ENCODE data around the gene NAMPT.
"Not testable (repeated sequence)": the region's sequence is repeated elsewhere in the genome, so short reads cannot be mapped to it uniquely, and the experiment has no call there.

The NAMPT gene

GRCh38 chr7:106298631-106299030 is 13.8 kb upstream of the NAMPT start:
- DNase-seq: not testable (repeated sequence)

DNA sequence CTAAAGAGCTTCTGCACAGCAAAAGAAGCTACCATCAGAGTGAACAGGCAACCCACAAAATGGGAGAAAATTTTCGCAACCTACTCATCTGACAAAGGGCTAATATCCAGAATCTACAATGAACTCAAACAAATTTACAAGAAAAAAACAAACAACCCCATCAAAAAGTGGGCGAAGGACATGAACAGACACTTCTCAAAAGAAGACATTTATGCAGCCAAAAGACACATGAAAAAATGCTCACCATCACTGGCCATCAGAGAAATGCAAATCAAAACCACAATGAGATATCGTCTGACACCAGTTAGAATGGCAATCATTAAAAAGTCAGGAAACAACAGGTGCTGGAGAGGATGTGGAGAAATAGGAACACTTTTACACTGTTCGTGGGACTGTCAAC is 13.4 kb upstream of the NAMPT start:
- DNase-seq: not testable (repeated sequence)

GRCh38 chr7:106294334-106294733 is 9.6 kb upstream of the NAMPT start:
- DNase-seq: no peak

- DNase-seq: no peak
Measured at GRCh38 chr7:106291247-106291646, 6.5 kb upstream of the NAMPT start.

DNA sequence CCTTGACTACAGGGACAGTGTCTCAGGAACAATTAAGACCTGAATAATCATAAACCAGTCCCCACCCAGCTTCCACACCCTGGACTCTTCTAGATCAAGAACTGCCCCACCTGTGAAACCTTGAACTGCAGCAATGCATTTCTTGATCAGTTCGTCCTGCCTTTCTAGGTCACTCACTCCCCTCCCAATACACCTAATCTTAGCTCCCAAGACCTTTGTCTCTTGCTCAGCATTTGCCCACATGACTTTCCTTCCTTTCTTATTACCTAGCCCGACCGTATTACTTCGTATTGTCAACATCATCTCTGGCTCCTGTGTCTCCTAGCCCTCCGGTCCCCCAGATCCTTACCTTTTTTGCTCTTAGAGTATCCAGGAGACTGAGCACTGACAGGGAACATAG is 5.5 kb upstream of the NAMPT start:
- no peak for DNase-seq

- DNase-seq: peak; percentile 42
Measured at GRCh38 chr7:106289848-106290247, 5.1 kb upstream of the NAMPT start.

DNA sequence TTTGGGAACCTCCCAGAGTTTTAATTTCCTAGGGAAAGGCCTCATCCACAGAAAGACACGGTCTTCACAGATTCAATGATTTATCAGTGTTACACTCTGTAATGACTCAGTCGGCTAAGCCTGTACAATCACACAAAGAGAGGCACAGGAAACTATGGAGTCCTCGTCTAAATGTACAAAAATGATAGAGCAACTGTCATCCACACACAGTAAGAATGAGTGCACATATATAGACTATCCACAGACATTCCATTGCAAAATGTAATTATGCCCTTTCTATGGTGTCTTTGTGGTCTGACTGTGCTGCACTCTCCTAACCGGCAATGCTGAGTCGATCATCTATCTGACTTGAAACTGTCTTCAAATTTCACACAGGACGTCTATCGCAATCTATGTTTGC is 3.5 kb upstream of the NAMPT start:
- DNase-seq: no peak

DNA sequence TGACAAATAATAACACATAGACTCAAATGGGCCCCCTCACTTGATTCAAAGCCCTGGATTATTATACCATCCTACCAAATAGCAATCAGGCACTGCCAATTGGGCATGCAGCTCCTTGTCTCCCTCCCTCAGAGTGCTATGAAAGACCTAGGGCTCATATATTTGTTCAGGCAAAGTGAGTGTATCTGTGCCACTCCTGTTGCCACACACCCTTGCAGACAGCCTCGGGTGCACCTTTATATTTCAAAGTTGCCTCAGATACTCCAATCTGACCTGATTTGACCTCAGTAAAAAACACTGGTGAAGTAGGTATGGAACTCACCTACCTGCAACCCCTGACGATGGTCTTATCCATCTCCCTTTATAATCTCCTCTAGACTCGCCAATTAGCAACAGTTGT is 3.0 kb upstream of the NAMPT start:
- DNase-seq: no peak

- DNase-seq: peak; percentile 86
Measured at GRCh38 chr7:106285855-106286492, 1.2 kb upstream of the NAMPT start.

DNA sequence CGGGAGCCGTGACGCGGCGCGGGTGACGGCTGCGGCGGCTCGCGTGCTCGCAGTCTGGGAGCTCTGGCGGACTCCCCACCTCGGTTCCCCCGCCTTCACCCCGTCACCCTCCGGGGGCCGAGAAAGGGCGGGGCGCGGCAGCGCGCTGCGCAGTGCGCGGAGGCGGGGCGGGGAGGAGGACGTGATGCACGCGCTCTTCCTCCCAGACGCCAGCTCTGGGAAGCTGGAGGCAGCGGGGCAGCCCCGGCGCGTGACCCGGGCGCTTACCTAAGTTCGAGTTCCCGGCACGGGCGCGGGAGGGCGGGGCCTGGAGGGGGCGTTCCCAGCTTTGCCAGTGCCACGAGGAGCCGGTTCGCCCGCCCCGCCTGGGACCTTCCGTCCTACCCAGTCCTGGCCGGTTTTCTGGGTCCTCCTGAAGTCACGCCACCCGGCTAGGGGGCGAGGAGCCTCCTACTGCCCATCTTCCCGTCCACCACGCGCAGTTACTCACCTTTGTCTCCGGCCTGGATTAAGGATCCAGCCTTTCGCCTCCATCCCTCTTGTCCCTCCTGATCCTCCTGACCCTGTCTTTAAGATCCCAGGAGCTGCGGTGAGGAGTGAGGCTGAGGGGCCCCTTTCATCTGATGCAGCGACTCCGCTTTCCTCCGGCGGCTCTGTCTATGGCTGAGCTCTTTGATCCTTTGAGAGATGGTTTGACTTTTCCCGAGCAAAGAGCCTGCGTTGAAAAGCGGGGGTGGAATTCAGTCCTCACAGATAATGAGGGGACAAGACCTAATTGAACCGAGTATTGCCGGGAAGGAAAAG is 470 bp upstream of the NAMPT start:
- DNase-seq: peak; percentile 100

DNA sequence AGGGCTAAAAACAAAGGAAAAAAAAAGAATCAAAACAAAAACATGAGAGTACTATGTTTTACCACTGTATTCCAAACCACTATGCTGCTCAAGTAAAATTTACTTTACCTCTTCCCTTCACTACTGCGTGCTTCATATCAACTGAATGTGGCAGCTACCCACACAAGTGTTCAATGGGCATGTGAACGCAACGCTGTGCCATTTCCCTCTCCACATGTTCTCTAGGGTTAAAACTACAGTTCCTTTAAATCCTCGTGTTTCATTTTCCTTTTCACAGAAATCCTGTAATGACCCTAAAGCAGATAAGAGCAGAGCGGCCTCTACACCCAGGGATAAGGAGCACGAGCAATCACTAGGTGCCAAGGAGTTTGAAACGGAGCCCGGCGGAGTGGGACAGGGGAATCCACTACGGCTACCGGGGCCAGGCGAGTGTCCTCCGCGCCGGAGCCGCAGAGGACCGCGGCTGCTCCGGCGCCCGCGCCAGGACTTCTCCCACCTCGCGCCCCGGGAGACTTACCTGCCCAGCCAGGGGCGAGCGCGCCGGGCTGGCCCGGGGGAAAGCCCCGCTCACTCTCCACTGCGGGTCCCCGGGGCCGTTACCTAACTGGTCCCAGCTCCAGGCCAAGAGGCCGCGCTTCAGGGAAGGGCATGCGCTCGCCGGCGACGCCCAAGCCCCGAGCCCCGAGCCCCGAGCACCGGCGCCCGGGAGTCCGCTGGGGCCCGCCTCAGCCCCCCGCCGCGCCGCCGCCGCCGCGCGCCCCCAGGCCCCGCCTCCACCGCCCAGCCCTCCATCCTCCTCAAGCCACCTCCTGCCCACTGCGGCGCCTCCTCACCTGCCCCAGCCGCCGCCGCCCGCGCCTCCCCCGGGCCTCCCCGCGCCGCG is 711 bp downstream of the NAMPT start:
- peak; percentile 85 for DNase-seq

GRCh38 chr7:106283501-106283830 is 1.3 kb downstream of the NAMPT start:
- peak; percentile 48 for DNase-seq

- DNase-seq: no peak
Measured at GRCh38 chr7:106282852-106283251, 1.9 kb downstream of the NAMPT start.

GRCh38 chr7:106282390-106282789 is 2.4 kb downstream of the NAMPT start:
- DNase-seq: peak; percentile 66

DNA sequence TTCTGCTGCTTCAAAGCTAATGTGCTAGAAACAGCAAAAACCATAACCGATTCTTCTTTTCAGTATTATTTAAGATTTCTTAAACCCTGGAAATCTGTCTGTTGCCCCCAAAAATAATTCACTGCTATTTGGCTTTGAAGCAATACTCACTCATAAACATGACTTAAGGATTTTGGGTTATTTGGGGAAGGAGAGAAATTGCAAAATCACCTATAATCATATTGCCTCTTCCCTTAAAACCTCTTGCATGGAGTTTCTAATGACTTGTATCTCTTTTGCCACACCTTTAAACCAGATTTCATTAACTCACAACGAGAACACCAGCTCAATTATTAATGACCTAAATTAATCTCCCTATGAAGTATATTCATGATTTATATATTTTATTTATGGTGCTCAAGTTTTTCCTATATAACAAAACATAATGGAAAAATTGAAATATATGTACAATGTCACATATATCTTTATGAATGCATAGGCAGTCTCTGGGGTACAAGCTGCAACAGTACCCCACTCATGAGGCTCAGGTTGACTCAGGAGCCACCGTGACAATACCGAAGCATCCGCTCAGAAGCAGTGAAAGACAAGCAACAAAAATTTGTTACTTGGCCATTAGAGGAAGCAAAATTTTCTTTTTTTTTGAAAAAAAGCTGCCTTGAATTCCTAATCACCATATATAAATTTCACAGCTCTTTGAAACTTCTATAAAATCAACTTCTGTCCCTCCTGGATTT is 3.0 kb downstream of the NAMPT start:
- peak; percentile 52 for DNase-seq

DNA sequence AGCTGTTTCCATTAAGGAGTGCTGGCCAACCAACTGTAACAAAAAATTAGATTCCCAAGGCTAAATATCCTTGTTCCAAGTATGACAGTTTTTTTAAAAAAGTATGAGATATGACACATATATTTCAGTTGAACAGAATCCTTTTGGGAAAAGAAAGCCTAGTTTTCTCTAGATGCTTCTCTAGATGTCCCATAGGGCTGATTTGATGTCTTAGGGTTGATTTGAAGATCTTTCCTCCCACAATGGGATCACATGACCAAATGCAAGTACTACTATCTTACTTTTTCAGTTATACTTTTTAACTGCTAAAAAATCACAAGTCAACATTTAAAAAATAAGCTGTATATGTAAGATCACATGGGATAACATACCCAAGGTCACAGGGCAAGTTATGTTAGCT is 3.7 kb downstream of the NAMPT start:
- DNase-seq: peak; percentile 36

GRCh38 chr7:106279425-106280197 is 5.2 kb downstream of the NAMPT start:
- peak; percentile 51 for DNase-seq

- peak; percentile 13 for DNase-seq
Measured at GRCh38 chr7:106278695-106279094, 6.1 kb downstream of the NAMPT start.

DNA sequence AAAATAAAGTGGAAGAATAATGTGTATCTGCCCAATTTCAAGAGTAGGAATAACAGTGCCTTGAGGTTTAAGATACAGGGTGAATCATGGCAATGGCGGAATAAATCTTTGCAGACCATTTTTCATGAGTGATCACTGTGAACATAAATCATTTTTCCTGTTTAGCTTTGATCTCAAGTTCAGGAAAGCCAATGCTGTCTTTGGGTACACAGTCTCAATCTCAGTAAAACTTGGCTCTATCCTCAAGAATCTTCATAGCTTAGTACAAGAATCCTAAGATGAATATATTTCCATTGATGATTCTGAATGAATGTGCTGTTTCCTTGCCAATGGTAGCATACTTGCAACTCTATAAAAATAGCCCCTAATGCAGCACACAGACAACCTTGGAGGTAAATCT is 6.8 kb downstream of the NAMPT start:
- peak; percentile 15 for DNase-seq

GRCh38 chr7:106276513-106276912 is 8.3 kb downstream of the NAMPT start:
- DNase-seq: peak; percentile 11

GRCh38 chr7:106273009-106273668 is 11.6 kb downstream of the NAMPT start:
- peak; percentile 41 for DNase-seq

Measured in suppressor macrophage treated with lipopolysaccharide for 4 hours (primary cell).